ENCODE results near the gene MACF1.

Gene MACF1

GRCh38 chr1:39266792-39267191 is 62.3 kb downstream of the MACF1 start:
- no peak for DNase-seq (ENCODE audit: low read depth in 2 of 2)

- no peak for DNase-seq (ENCODE audit: low read depth in 2 of 2)
Measured at GRCh38 chr1:39268112-39268581, 63.7 kb downstream of the MACF1 start.

- no peak for DNase-seq (ENCODE audit: low read depth in 2 of 2)
Measured at GRCh38 chr1:39268906-39269305, 64.4 kb downstream of the MACF1 start.

- no peak for DNase-seq (ENCODE audit: low read depth in 2 of 2)
Measured at GRCh38 chr1:39269349-39269748, 64.9 kb downstream of the MACF1 start.

GRCh38 chr1:39269791-39270342 is 65.4 kb downstream of the MACF1 start:
- no peak for DNase-seq (ENCODE audit: low read depth in 2 of 2)

- DNase-seq (ENCODE audit: low read depth in 2 of 2): no peak
Measured at GRCh38 chr1:39270368-39270767, 65.9 kb downstream of the MACF1 start.

- no peak for DNase-seq (ENCODE audit: low read depth in 2 of 2)
Measured at GRCh38 chr1:39272027-39272797, 67.7 kb downstream of the MACF1 start.

GRCh38 chr1:39272798-39273469 is 68.4 kb downstream of the MACF1 start:
- DNase-seq (ENCODE audit: low read depth in 2 of 2): no peak

- no peak for DNase-seq (ENCODE audit: low read depth in 2 of 2)
Measured at GRCh38 chr1:39275836-39276507, 71.5 kb downstream of the MACF1 start.

- no peak for DNase-seq (ENCODE audit: low read depth in 2 of 2)
Measured at GRCh38 chr1:39277879-39278278, 73.4 kb downstream of the MACF1 start.

- no peak for DNase-seq (ENCODE audit: low read depth in 2 of 2)
Measured at GRCh38 chr1:39282537-39283216, 78.2 kb downstream of the MACF1 start.

- no peak for DNase-seq (ENCODE audit: low read depth in 2 of 2)
Measured at GRCh38 chr1:39283858-39284257, 79.4 kb downstream of the MACF1 start.

- no peak for DNase-seq (ENCODE audit: low read depth in 2 of 2)
Measured at GRCh38 chr1:39287541-39287940, 83.0 kb downstream of the MACF1 start.

GRCh38 chr1:39288735-39289465 is 84.4 kb downstream of the MACF1 start:
- no peak for DNase-seq (ENCODE audit: low read depth in 2 of 2)

- DNase-seq (ENCODE audit: low read depth in 2 of 2): no peak
Measured at GRCh38 chr1:39292401-39292800, 87.9 kb downstream of the MACF1 start.

- DNase-seq (ENCODE audit: low read depth in 2 of 2): no peak
Measured at GRCh38 chr1:39293375-39294070, 89.0 kb downstream of the MACF1 start.

GRCh38 chr1:39294531-39294930 is 90.0 kb downstream of the MACF1 start:
- no peak for DNase-seq (ENCODE audit: low read depth in 2 of 2)

GRCh38 chr1:39295901-39296300 is 91.4 kb downstream of the MACF1 start:
- DNase-seq (ENCODE audit: low read depth in 2 of 2): no peak

- DNase-seq (ENCODE audit: low read depth in 2 of 2): no peak
Measured at GRCh38 chr1:39297551-39297950, 93.1 kb downstream of the MACF1 start.

- no peak for DNase-seq (ENCODE audit: low read depth in 2 of 2)
Measured at GRCh38 chr1:39301606-39302005, 97.1 kb downstream of the MACF1 start.

- no peak for DNase-seq (ENCODE audit: low read depth in 2 of 2)
Measured at GRCh38 chr1:39305555-39305954, 101.1 kb downstream of the MACF1 start.

All from activated CD8-positive, alpha-beta memory T cell treated with anti-CD3 and anti-CD28 coated beads for 4 hours (primary cell).